H1 (cell line): Measurements from ENCODE around the gene C11orf58. TPM values are rescaled to one million over a fixed set of nuclear protein-coding genes. Genes with fewer than 3 reads are reported as not detected.

Experiments used
- CTCF ChIA-PET: fragments of 300-600 bp; sonication (Branson Sonifier 250); formaldehyde crosslinking; loops from one replicate; lab custom pipeline; 2021; ENCODE audit not compliant: partially characterized antibody; lab: Charles Lee
- POLR2A ChIA-PET: fragments of 300-600 bp; sonication (Branson Sonifier 250); formaldehyde crosslinking; loops from one replicate; lab custom pipeline; 2021; ENCODE audit warnings: inconsistent platforms; ENCODE audit not compliant: partially characterized antibody; lab: Charles Lee
- DNase-seq, 2 experiments: peaks; one replicate each; pipeline versions ENCODE4 v3.0.0 to v3.0.0-alpha.2; 2010 to 2022; ENCODE audit warnings: low spot score in 2 of 2, low read depth in 1 of 2, mixed read lengths in 1 of 2
- FAIRE-seq: peaks from 2 replicates; lab custom pipeline; 2011; peaks lifted over from hg19 to GRCh38; lab: Jason Lieb, UNC
- H2AFZ ChIP-seq: 2 replicates; pipeline ENCODE4 v1.8.1; 2012; ENCODE audit warnings: low read length, inconsistent platforms
- H2AK5ac ChIP-seq: 2 replicates; pipeline ENCODE4 v1.6.1; 2013; ENCODE audit warnings: low read depth, low read length
- H2BK120ac ChIP-seq: replicated peaks from 2 replicates; pipeline ENCODE3; 2013; ENCODE audit warnings: low read depth, low read length, inconsistent platforms
- H2BK12ac ChIP-seq: 2 replicates; pipeline ENCODE4 v1.6.1; 2013; ENCODE audit warnings: low read depth, low read length
- H2BK15ac ChIP-seq: 2 replicates; pipeline ENCODE4 v1.6.1; 2013; ENCODE audit warnings: low read length
- H2BK20ac ChIP-seq: 2 replicates; pipeline ENCODE4 v1.6.1; 2013; ENCODE audit warnings: low read length
- H2BK5ac ChIP-seq: 2 replicates; pipeline ENCODE4 v1.6.1; 2013; ENCODE audit warnings: low read depth, low read length
- H3K14ac ChIP-seq: 2 replicates; pipeline ENCODE4 v1.6.1; 2013; ENCODE audit warnings: inconsistent platforms; ENCODE audit not compliant: insufficient read length
- H3K18ac ChIP-seq: 2 replicates; pipeline ENCODE4 v1.6.1; 2013; ENCODE audit warnings: low read length; ENCODE audit errors: extremely low read depth
- H3K23ac ChIP-seq: 2 replicates; pipeline ENCODE4 v1.6.1; 2013; ENCODE audit warnings: inconsistent platforms; ENCODE audit not compliant: insufficient read length
- H3K23me2 ChIP-seq: 2 replicates; pipeline ENCODE4 v1.6.1; 2013; ENCODE audit warnings: low read depth, low read length
- H3K27ac ChIP-seq: 2 replicates; pipeline ENCODE4 v1.6.1; 2011; ENCODE audit warnings: low read depth, low read length, inconsistent platforms
- H3K27me3 ChIP-seq, 4 experiments: replicated peaks in 1 of 4; 1 replicate in 1 of 4; 2 replicates in 3 of 4; pipeline versions ENCODE4 v1.6.1 to v1.8.1; 2011 to 2013; ENCODE audit warnings: low read length in 3 of 4, mild to moderate bottlenecking in 3 of 4, inconsistent platforms in 2 of 4, mixed read lengths in 2 of 4, moderate library complexity in 1 of 4; ENCODE audit not compliant: control insufficient read depth in 3 of 4, insufficient read depth in 3 of 4; ENCODE audit errors: extremely low read depth in 1 of 4
- H3K36me3 ChIP-seq, 4 experiments: 2 replicates each; pipeline versions ENCODE4 v1.6.1 to v1.8.1; 2011 to 2013; ENCODE audit warnings: mild to moderate bottlenecking in 4 of 4, low read length in 3 of 4, moderate library complexity in 2 of 4, control low read depth in 1 of 4, inconsistent platforms in 1 of 4; ENCODE audit not compliant: insufficient read depth in 4 of 4, control insufficient read depth in 2 of 4
- H3K4ac ChIP-seq: replicated peaks from 2 replicates; pipeline ENCODE3; 2013; ENCODE audit warnings: low read length, low read depth, mixed read lengths, inconsistent platforms; ENCODE audit not compliant: insufficient read length
- H3K4me1 ChIP-seq, 4 experiments: replicated peaks in 1 of 4; 1 replicate in 1 of 4; 2 replicates in 3 of 4; pipeline versions ENCODE4 v1.6.1 to v1.8.1; 2011 to 2013; ENCODE audit warnings: low read length in 3 of 4, inconsistent platforms in 2 of 4, mixed read lengths in 1 of 4; ENCODE audit not compliant: insufficient read depth in 4 of 4, control insufficient read depth in 3 of 4
- H3K4me2 ChIP-seq, 2 experiments: 2 replicates each; pipeline versions ENCODE4 v1.6.1 to v1.8.1; 2011 to 2013; ENCODE audit warnings: low read depth in 2 of 2, low read length in 2 of 2, control low read depth in 1 of 2, inconsistent platforms in 1 of 2, mild to moderate bottlenecking in 1 of 2; ENCODE audit not compliant: insufficient read depth in 1 of 2
- H3K4me3 ChIP-seq, 4 experiments: fragments of 200-600, 300-600 bp in 1 of 4; sonication (generic), shearing (Covaris generic), sonication (Bioruptor Twin) in 1 of 4; 2 replicates each; pipeline versions ENCODE4 v1.5.1 to v1.8.1; 2011 to 2016; ENCODE audit warnings: low read length in 4 of 4, low read depth in 3 of 4, control low read depth in 2 of 4, inconsistent platforms in 2 of 4, mild to moderate bottlenecking in 2 of 4, mixed read lengths in 1 of 4, moderate library complexity in 1 of 4; ENCODE audit not compliant: insufficient read depth in 2 of 4; ENCODE audit errors: extremely low read depth in 1 of 4
- H3K56ac ChIP-seq: replicated peaks from 2 replicates; pipeline ENCODE3; 2013; ENCODE audit warnings: low read depth, mild to moderate bottlenecking, mixed read lengths, low read length, inconsistent platforms; ENCODE audit not compliant: insufficient read length
- H3K79me1 ChIP-seq: 2 replicates; pipeline ENCODE4 v1.6.1; 2013; ENCODE audit warnings: low read depth, low read length, control low read depth
- H3K79me2 ChIP-seq, 2 experiments: 2 replicates each; pipeline versions ENCODE4 v1.6.1 to v1.8.1; 2012 to 2013; ENCODE audit warnings: low read length in 2 of 2, mild to moderate bottlenecking in 2 of 2, inconsistent platforms in 1 of 2; ENCODE audit not compliant: insufficient read depth in 2 of 2, control insufficient read depth in 1 of 2
- H3K9ac ChIP-seq, 4 experiments: replicated peaks in 1 of 4; 1 replicate in 1 of 4; 2 replicates in 3 of 4; pipeline versions ENCODE4 v1.6.1 to v1.8.1; 2011 to 2013; ENCODE audit warnings: low read depth in 3 of 4, low read length in 3 of 4, control low read depth in 2 of 4, mild to moderate bottlenecking in 2 of 4, moderate library complexity in 2 of 4, inconsistent platforms in 1 of 4; ENCODE audit errors: extremely low read depth in 1 of 4
- H3K9me3 ChIP-seq, 2 experiments: 2 replicates each; pipeline versions ENCODE4 v1.6.1 to v1.8.1; 2012 to 2013; ENCODE audit warnings: mild to moderate bottlenecking in 2 of 2, moderate library complexity in 2 of 2, control low read depth in 1 of 2, inconsistent platforms in 1 of 2, low read depth in 1 of 2, low read length in 1 of 2, mixed read lengths in 1 of 2; ENCODE audit not compliant: insufficient read depth in 2 of 2
- H4K20me1 ChIP-seq, 2 experiments: replicated peaks in 1 of 2; 2 replicates each; pipeline versions ENCODE3 to v1.8.1; 2011 to 2013; ENCODE audit warnings: inconsistent platforms in 2 of 2, low read length in 2 of 2, mild to moderate bottlenecking in 1 of 2; ENCODE audit not compliant: insufficient read depth in 2 of 2, control insufficient read depth in 1 of 2
- H4K5ac ChIP-seq: 2 replicates; pipeline ENCODE4 v1.6.1; 2013; ENCODE audit warnings: low read length, low read depth, mixed read lengths, inconsistent platforms; ENCODE audit not compliant: insufficient read length
- H4K8ac ChIP-seq: 2 replicates; pipeline ENCODE4 v1.8.0; 2013; ENCODE audit warnings: mild to moderate bottlenecking, moderate library complexity, low read length, inconsistent platforms; ENCODE audit not compliant: insufficient read depth; ENCODE audit errors: extremely low read depth
- H4K91ac ChIP-seq: replicated peaks from 2 replicates; pipeline ENCODE3; 2013; ENCODE audit warnings: low read length, mixed read lengths, inconsistent platforms; ENCODE audit not compliant: insufficient read length
- CHD1 ChIP-seq: IDR thresholded peaks from 2 replicates; pipeline ENCODE4 v1.6.1; 2012; ENCODE audit warnings: low read depth, low read length, improper control_type of control experiment
- CREB1 ChIP-seq: IDR thresholded peaks from 2 replicates; pipeline ENCODE4 v1.6.1; 2012; ENCODE audit warnings: inconsistent platforms
- EP300 ChIP-seq, 2 experiments: IDR thresholded peaks; 1 replicate in 1 of 2; 2 replicates in 1 of 2; pipeline ENCODE4 v1.6.1; 2011 to 2012; ENCODE audit warnings: low read depth in 2 of 2, low read length in 2 of 2, mild to moderate bottlenecking in 2 of 2, borderline replicate concordance in 1 of 2, inconsistent platforms in 1 of 2, moderate library complexity in 1 of 2
- RXRA ChIP-seq: IDR thresholded peaks from 2 replicates; pipeline ENCODE4 v1.6.1; 2011; ENCODE audit warnings: low read depth, mild to moderate bottlenecking, low read length, moderate library complexity; ENCODE audit not compliant: insufficient read depth
- TEAD4 ChIP-seq: IDR thresholded peaks from 2 replicates; pipeline ENCODE4 v1.6.1; 2012; ENCODE audit warnings: low read depth, low read length, inconsistent platforms, mixed read lengths
- WGBS, 2 experiments: shearing (Covaris generic) in 1 of 2; methylation state at CpG; one replicate each; pipeline versions ENCODE4 v1.1.6 to v1.1.7; 2013 to 2015; ENCODE audit warnings: low lambda C conversion rate in 2 of 2, mixed read lengths in 2 of 2, inconsistent platforms in 1 of 2, low coverage in 1 of 2, missing lambda C conversion rate in 1 of 2; ENCODE audit not compliant: insufficient replicate concordance in 2 of 2, insufficient coverage in 1 of 2, insufficient read length in 1 of 2; ENCODE audit errors: extremely low coverage in 1 of 2, missing lambda C conversion rate in 1 of 2; 5-methylcytosine and 5-hydroxymethylcytosine counted together
- polyA plus RNA-seq, 7 experiments: library from polyadenylated mRNA; depleted of rRNA in 3 of 7; stranded (reverse) in 5 of 7; unstranded in 2 of 7; fragments of >200 nt in 5 of 7; fragments of 200-250 nt in 2 of 7; gene quantifications; 1 replicate in 5 of 7; 2 replicates in 1 of 7; 4 replicates in 1 of 7; pipeline versions ENCODE4 v1.2.1 to v1.2.3, GENCODE V29; 2011 to 2013; ENCODE audit warnings: missing spikeins in 2 of 7, mixed read lengths in 2 of 7
- total RNA-seq: library from RNA; stranded (reverse); fragmentation: NEBNext Ultra II Directional; extraction: Animal tissue kit (Norgen Biotek cat#: 25700); gene quantifications from 2 replicates; pipeline ENCODE4 v1.2.1, GENCODE V29; 2021
- TF ChIP-seq, protein P1 (sequence below): IDR thresholded peaks from 2 replicates; pipeline ENCODE4 v1.6.1; 2011; ENCODE audit warnings: low read length, improper control_type of control experiment

Gene C11orf58
- total and polyA plus RNA-seq, 2 of the 8 experiments (the other 6 are each of a cell fraction or from before 2014, with no cell fraction given) = 70.7 to 181 TPM

DNA sequence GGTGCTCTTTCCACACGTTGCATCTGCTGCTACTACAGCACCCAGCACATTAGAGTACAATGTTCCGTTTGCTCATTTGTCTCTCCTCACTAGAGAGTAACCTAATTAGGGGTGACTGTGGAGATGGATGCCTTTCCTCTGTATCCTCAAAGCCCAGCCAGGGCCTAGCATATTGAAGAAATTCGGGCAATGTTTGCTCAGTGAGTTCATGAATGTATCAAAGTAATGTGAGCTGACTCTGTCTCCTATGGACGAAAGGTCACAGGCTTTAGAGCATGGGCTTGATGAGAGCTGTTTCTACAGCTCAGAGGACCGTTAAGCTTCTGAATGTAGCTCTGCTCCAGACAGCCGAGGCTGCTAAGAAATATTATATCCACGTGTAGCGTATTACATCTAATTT, 67.5 kb downstream of the C11orf58 start:
- Histone ChIP-seq H2BK12ac (no peak overlapping the region), H2AFZ (no peak overlapping the region), H3K79me1 (no peaks in the 10 kb centered on the region), H3K79me2 (no peaks in the 10 kb centered on the region), H3K4ac (no peak overlapping the region), H3K23ac (no peak overlapping the region), H3K9ac (no peak overlapping the region), H3K4me2 (no peak overlapping the region), H3K23me2 (no peaks in the 10 kb centered on the region), H3K9me3 (no peaks in the 10 kb centered on the region), H4K8ac (no peak overlapping the region), H3K56ac (no peak overlapping the region), H2BK120ac (no peak overlapping the region), H2AK5ac (no peak overlapping the region), H2BK20ac (no peak overlapping the region), H3K27ac (no peak overlapping the region), H4K5ac (no peak overlapping the region), H3K14ac (no peak overlapping the region), H3K36me3 (peaks cover 0 to 4% (median 1%) of the 10 kb centered on the region in 4 experiments; a peak in 3 of 8 replicates), H3K27me3 (no peaks in the 10 kb centered on the region), H2BK5ac (no peak overlapping the region), H3K18ac (no peak overlapping the region), H2BK15ac (no peak overlapping the region), H4K91ac (no peak overlapping the region), H4K20me1 (peaks cover 0 to 2% of the 10 kb centered on the region in 2 experiments), H3K4me1 (no peaks in the 10 kb centered on the region), H3K4me3 (no peak overlapping the region)
- DNase-seq (no peak), FAIRE-seq (no peak)
- 89% methylated on average over 8 of the region's 8 CpGs; no CpG with 5 or more reads in 1 of the 2 experiments for WGBS, 2 experiments
- ChIA-PET CTCF (interaction anchor here (1.4 to 6.2 kb wide), 5 partner anchors 15 to 257 kb away, joined by 3 to 42 read pairs (median 14); no protein-coding TSS in a partner anchor), POLR2A (no interaction called here)
- TF ChIP-seq, protein P1, sequence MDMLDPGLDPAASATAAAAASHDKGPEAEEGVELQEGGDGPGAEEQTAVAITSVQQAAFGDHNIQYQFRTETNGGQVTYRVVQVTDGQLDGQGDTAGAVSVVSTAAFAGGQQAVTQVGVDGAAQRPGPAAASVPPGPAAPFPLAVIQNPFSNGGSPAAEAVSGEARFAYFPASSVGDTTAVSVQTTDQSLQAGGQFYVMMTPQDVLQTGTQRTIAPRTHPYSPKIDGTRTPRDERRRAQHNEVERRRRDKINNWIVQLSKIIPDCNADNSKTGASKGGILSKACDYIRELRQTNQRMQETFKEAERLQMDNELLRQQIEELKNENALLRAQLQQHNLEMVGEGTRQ = no peak
- no peak for TF ChIP-seq EP300 (IDR thresholded peaks at IDR 0.05; ENCODE audit: borderline replicate concordance in 1 of 2, low read depth in 2 of 2, low read length in 2 of 2)
- no peak for TF ChIP-seq RXRA
- TF ChIP-seq TEAD4 = no peak
- no peak for TF ChIP-seq CREB1
- TF ChIP-seq CHD1 = no peak
